GM18909 (cell line): ENCODE measurements around the gene SMURF1.
"Not testable (repeated sequence)": the region's sequence is repeated elsewhere in the genome, so short reads cannot be mapped to it uniquely, and the experiment has no call there.

Experiments used
- ATAC-seq: cut with Tn5 transposase; IDR thresholded peaks from one replicate; pipeline ENCODE4 v1.9.1; 2021; ENCODE audit warnings: mild to moderate bottlenecking; ENCODE audit not compliant: unreplicated experiment, poor library complexity

SMURF1 gene

GRCh38 chr7:99101516-99101915, 42.4 kb downstream of the SMURF1 start:
- not testable (repeated sequence) for ATAC-seq

GRCh38 chr7:99099499-99100077, 44.3 kb downstream of the SMURF1 start:
- no peak for ATAC-seq

- ATAC-seq: no peak
These were observed 44.9 kb downstream of the SMURF1 start for GRCh38 chr7:99098824-99099498.

- ATAC-seq: no peak
These were observed 45.6 kb downstream of the SMURF1 start for GRCh38 chr7:99098286-99098823.

GRCh38 chr7:99097730-99098129, 46.2 kb downstream of the SMURF1 start:
- ATAC-seq: no peak

GRCh38 chr7:99096124-99096887, 47.6 kb downstream of the SMURF1 start:
- no peak for ATAC-seq

GRCh38 chr7:99095698-99096097, 48.2 kb downstream of the SMURF1 start:
- no peak for ATAC-seq

GRCh38 chr7:99094401-99094800, 49.5 kb downstream of the SMURF1 start:
- no peak for ATAC-seq

- no peak for ATAC-seq
These were observed 51.7 kb downstream of the SMURF1 start for GRCh38 chr7:99092064-99092720.

GRCh38 chr7:99090771-99091542, 53.0 kb downstream of the SMURF1 start:
- no peak for ATAC-seq

- ATAC-seq: no peak
These were observed 53.8 kb downstream of the SMURF1 start for GRCh38 chr7:99089914-99090629.

- no peak for ATAC-seq
These were observed 57.0 kb downstream of the SMURF1 start for GRCh38 chr7:99086944-99087343.

- ATAC-seq: no peak
These were observed 57.4 kb downstream of the SMURF1 start for GRCh38 chr7:99086532-99086931.

GRCh38 chr7:99083733-99084132, 60.2 kb downstream of the SMURF1 start:
- ATAC-seq: no peak

- ATAC-seq: no peak
These were observed 60.7 kb downstream of the SMURF1 start for GRCh38 chr7:99083068-99083651.

- ATAC-seq: no peak
These were observed 63.2 kb downstream of the SMURF1 start for GRCh38 chr7:99080679-99081078.

- no peak for ATAC-seq
These were observed 64.8 kb downstream of the SMURF1 start for GRCh38 chr7:99079104-99079503.

- ATAC-seq: no peak
These were observed 65.5 kb downstream of the SMURF1 start for GRCh38 chr7:99078416-99078815.

- no peak for ATAC-seq
These were observed 67.3 kb downstream of the SMURF1 start for GRCh38 chr7:99076615-99077014.
